Esophagus muscularis mucosa (tissue), 4 donors: Measurements from ENCODE around the gene NHLRC4. TPM values are rescaled to one million over a fixed set of nuclear protein-coding genes. Genes with fewer than 3 reads are reported as not detected.

Source experiments
- DNase-seq: peaks from one replicate; pipeline ENCODE4 v3.0.0-alpha.2; 2017; ENCODE audit errors: extremely low spot score
- H3K27ac ChIP-seq, 4 donors: fragments of 200-600 bp; sonication (generic); replicated peaks in 1 of 4; 1 replicate in 3 of 4; 2 replicates in 1 of 4; pipeline ENCODE4 v1.5.1; 2016 to 2019; ENCODE audit warnings: mild to moderate bottlenecking in 1 of 4
- H3K27me3 ChIP-seq, 4 donors: fragments of 200-600 bp; sonication (generic); one replicate each; pipeline versions ENCODE4 v1.5.1 to v1.6.0; 2016 to 2019
- H3K36me3 ChIP-seq, 4 donors: fragments of 200-600 bp; sonication (generic); one replicate each; pipeline ENCODE4 v1.5.1; 2016 to 2019
- H3K4me1 ChIP-seq, 4 donors: fragments of 200-600 bp; sonication (generic); one replicate each; pipeline ENCODE4 v1.5.1; 2016 to 2019
- H3K4me3 ChIP-seq, 4 donors: fragments of 200-600 bp; sonication (generic); 1 replicate in 2 of 4; 2 replicates in 2 of 4; pipeline ENCODE4 v1.5.1; 2016 to 2019; ENCODE audit warnings: mild to moderate bottlenecking in 4 of 4, moderate library complexity in 1 of 4
- H3K9me3 ChIP-seq, 4 donors: fragments of 200-600 bp; sonication (generic); 1 replicate in 3 of 4; 2 replicates in 1 of 4; pipeline ENCODE4 v1.5.1; 2016 to 2019
- CTCF ChIP-seq, 3 experiments: fragments of 200-600 bp in 2 of 3; fragments of 450-650 bp in 1 of 3; sonication (generic) in 2 of 3; IDR thresholded peaks; one replicate each; pipeline ENCODE4 v1.5.1; 2017 to 2019; ENCODE audit warnings: antibody characterized with exemption in 3 of 3, mild to moderate bottlenecking in 2 of 3, moderate library complexity in 1 of 3
- EP300 ChIP-seq: sonication (generic); formaldehyde crosslinking; IDR thresholded peaks from one replicate; pipeline ENCODE4 v1.6.1; 2017; ENCODE audit warnings: antibody characterized with exemption
- POLR2A ChIP-seq: fragments of 450-650 bp; IDR thresholded peaks from one replicate; pipeline ENCODE4 v1.6.1; 2017; ENCODE audit warnings: antibody characterized with exemption, moderate library complexity, mild to moderate bottlenecking, low read depth
- POLR2AphosphoS5 ChIP-seq, 2 donors: sonication (generic); formaldehyde crosslinking; IDR thresholded peaks; one replicate each; pipeline ENCODE4 v1.6.1; 2017; ENCODE audit warnings: antibody characterized with exemption in 2 of 2
- WGBS: methylation state at CpG from one replicate; pipeline ENCODE4 v1.1.5; 2018; 5-methylcytosine and 5-hydroxymethylcytosine counted together
- intact Hi-C: fragments of 100-400 bp; cut with DNase I; formaldehyde crosslinking; loops from one replicate; pipeline ENCODE4 v1.15.1; 2023
- total RNA-seq, 4 donors: library from RNA; depleted of rRNA; stranded (reverse); fragments of >200 nt; gene quantifications; one replicate each; pipeline versions ENCODE4 v1.1.0 to v1.2.1, GENCODE V29; 2016

NHLRC4 gene
- total RNA-seq, 4 donors from 2014 or later, result 1.2 to 2.6 (median 1.9) TPM

GRCh38 chr16:540645-541340 is 26.0 kb upstream of the NHLRC4 start:
- Histone ChIP-seq H3K27ac (no peak overlapping the region), H3K4me3 (no peak overlapping the region), H3K9me3 (no peaks in the 10 kb centered on the region), H3K36me3 (peaks cover 0 to 73% (median 56%) of the 10 kb centered on the region in 4 donors), H3K27me3 (no peaks in the 10 kb centered on the region), H3K4me1 (no peaks in the 10 kb centered on the region)
- intact Hi-C loops, result no loop called here
- 93% methylated on average over 22 of the region's 29 CpGs for whole genome bisulfite sequencing
- DNase-seq, result no peak
- TF ChIP-seq POLR2A (no peak), POLR2AphosphoS5 (IDR thresholded peaks at IDR 0.05) (no peak), EP300 (no peak), CTCF (IDR thresholded peaks at IDR 0.05) (no peak)

- Histone ChIP-seq H3K4me3 (no peak overlapping the region), H3K27ac (no peak overlapping the region), H3K36me3 (peaks cover 4 to 68% (median 44%) of the 10 kb centered on the region in 4 donors), H3K27me3 (no peaks in the 10 kb centered on the region), H3K9me3 (no peaks in the 10 kb centered on the region), H3K4me1 (peaks cover 0 to 7% (median 3%) of the 10 kb centered on the region in 4 donors)
- WGBS, result 89% methylated on average over 25 of the region's 51 CpGs
- TF ChIP-seq EP300 (no peak), POLR2A (no peak), POLR2AphosphoS5 (IDR thresholded peaks at IDR 0.05) (no peak), CTCF (IDR thresholded peaks at IDR 0.05) (no peak)
- no peak for DNase-seq
- intact Hi-C loops, result no loop called here
Measured at GRCh38 chr16:543301-544164, 23.3 kb upstream of the NHLRC4 start.

GRCh38 chr16:544517-544916 is 22.3 kb upstream of the NHLRC4 start:
- peaks cover 4 to 70% (median 50%) of the 10 kb centered on the region in 4 donors for H3K36me3 ChIP-seq
- intact Hi-C loops, result no loop called here

More at GRCh38 chr16:544517-544916, 22.3 kb upstream of the NHLRC4 start:
- 95% methylated on average over 39 of the region's 46 CpGs for WGBS
- Histone ChIP-seq H3K27ac (no peak overlapping the region), H3K4me3 (no peak overlapping the region), H3K27me3 (no peaks in the 10 kb centered on the region), H3K4me1 (peaks cover 0 to 7% (median 3%) of the 10 kb centered on the region in 4 donors), H3K9me3 (no peaks in the 10 kb centered on the region)
- no peak for DNase-seq
- TF ChIP-seq POLR2AphosphoS5 (IDR thresholded peaks at IDR 0.05), result no peak
- TF ChIP-seq CTCF (IDR thresholded peaks at IDR 0.05), result no peak
- no peak for TF ChIP-seq EP300
- TF ChIP-seq POLR2A, result no peak
